GM04503 (cell line): ENCODE results near the gene HDAC4.

ENCODE experiments used
- DNase-seq: peaks from one replicate; pipeline ENCODE4 v3.0.0-alpha.2; 2012; ENCODE audit warnings: low read depth

The HDAC4 gene

GRCh38 chr2:239368906-239369552 lies 31.8 kb downstream of the HDAC4 start:
- no peak for DNase-seq

- DNase-seq = no peak
These were observed 32.5 kb downstream of the HDAC4 start for GRCh38 chr2:239368321-239368720.

- no peak for DNase-seq
These were observed 34.1 kb downstream of the HDAC4 start for GRCh38 chr2:239366740-239367139.

GRCh38 chr2:239365782-239366435 lies 34.9 kb downstream of the HDAC4 start:
- DNase-seq = no peak

GRCh38 chr2:239365071-239365781 lies 35.6 kb downstream of the HDAC4 start:
- no peak for DNase-seq

GRCh38 chr2:239363946-239364637 lies 36.7 kb downstream of the HDAC4 start:
- no peak for DNase-seq

GRCh38 chr2:239362507-239362906 lies 38.3 kb downstream of the HDAC4 start:
- DNase-seq = no peak

GRCh38 chr2:239361311-239361642 lies 39.5 kb downstream of the HDAC4 start:
- DNase-seq = no peak

- DNase-seq = no peak
These were observed 40.2 kb downstream of the HDAC4 start for GRCh38 chr2:239360421-239361310.

GRCh38 chr2:239360008-239360407 lies 40.8 kb downstream of the HDAC4 start:
- no peak for DNase-seq

GRCh38 chr2:239359196-239359912 lies 41.5 kb downstream of the HDAC4 start:
- no peak for DNase-seq

- peak; percentile 27 for DNase-seq
These were observed 42.6 kb downstream of the HDAC4 start for GRCh38 chr2:239358062-239358754.

- DNase-seq = no peak
These were observed 45.1 kb downstream of the HDAC4 start for GRCh38 chr2:239355724-239356123.

GRCh38 chr2:239355139-239355538 lies 45.7 kb downstream of the HDAC4 start:
- DNase-seq = no peak

GRCh38 chr2:239354791-239355136 lies 46.1 kb downstream of the HDAC4 start:
- no peak for DNase-seq

GRCh38 chr2:239354132-239354790 lies 46.6 kb downstream of the HDAC4 start:
- no peak for DNase-seq

GRCh38 chr2:239353692-239354091 lies 47.1 kb downstream of the HDAC4 start:
- no peak for DNase-seq

GRCh38 chr2:239351687-239352086 lies 49.1 kb downstream of the HDAC4 start:
- DNase-seq = no peak

- no peak for DNase-seq
These were observed 51.2 kb downstream of the HDAC4 start for GRCh38 chr2:239349453-239350135.
